WTC11 (cell line): ENCODE measurements around the gene IRF8. TPM values are rescaled to one million over a fixed set of nuclear protein-coding genes. Genes with fewer than 3 reads are reported as not detected.

Source experiments
- ATAC-seq: fragments of 200-7000 bp; cut with Tn5 transposase; 2 replicates; pipeline ENCODE4 v1.10.0; 2021; ENCODE audit warnings: mild to moderate bottlenecking, moderate library complexity
- CTCF ChIA-PET: fragments of 300-600 bp; sonication (Branson Sonifier 250); formaldehyde crosslinking; loops from one replicate; lab custom pipeline; 2021; ENCODE audit warnings: antibody characterized with exemption; lab: Charles Lee
- POLR2A ChIA-PET: fragments of 350-600 bp; sonication (Branson Sonifier 250); formaldehyde crosslinking; loops from one replicate; lab custom pipeline; 2021; ENCODE audit warnings: antibody characterized with exemption; lab: Charles Lee
- DNase-seq: peaks from one replicate; pipeline ENCODE4 v3.0.0; 2021; ENCODE audit warnings: low spot score
- H3K27ac Mint-ChIP-seq: 2 replicates; pipeline ENCODE4 v1.8.0; 2021; ENCODE audit warnings: mixed read lengths
- H3K27me3 Mint-ChIP-seq: 2 replicates; pipeline ENCODE4 v1.8.0; 2021; ENCODE audit warnings: low read depth, mild to moderate bottlenecking, moderate library complexity, mixed read lengths
- H3K36me3 Mint-ChIP-seq: 2 replicates; pipeline ENCODE4 v1.8.0; 2021; ENCODE audit warnings: mixed read lengths
- H3K4me1 Mint-ChIP-seq: 2 replicates; pipeline ENCODE4 v1.8.0; 2022; ENCODE audit warnings: mixed read lengths
- H3K4me3 Mint-ChIP-seq: 2 replicates; pipeline ENCODE4 v1.8.0; 2021; ENCODE audit warnings: mild to moderate bottlenecking, moderate library complexity, mixed read lengths
- H3K9me3 Mint-ChIP-seq: 2 replicates; pipeline ENCODE4 v1.8.0; 2021; ENCODE audit warnings: mixed read lengths
- ARID4B ChIP-seq: sonication (generic); formaldehyde crosslinking; IDR thresholded peaks from 2 replicates; pipeline ENCODE4 v1.8.0; 2023; ENCODE audit warnings: missing genetic modification reagents, mild to moderate bottlenecking, borderline replicate concordance
- ATF3 ChIP-seq: sonication (generic); formaldehyde crosslinking; conservative IDR thresholded peaks from 2 replicates; pipeline ENCODE4 v1.8.1; 2022; ENCODE audit warnings: mild to moderate bottlenecking, missing genetic modification reagents
- ERG ChIP-seq: fragments of 250-450 bp; sonication (Bioruptor Pico); IDR thresholded peaks from 2 replicates; pipeline ENCODE4 v1.8.0; 2021; ENCODE audit warnings: mild to moderate bottlenecking
- ESRRA ChIP-seq: sonication (generic); formaldehyde crosslinking; IDR thresholded peaks from 2 replicates; pipeline ENCODE4 v1.8.1; 2022; ENCODE audit warnings: mild to moderate bottlenecking, missing genetic modification reagents, borderline replicate concordance
- FOXK1 ChIP-seq: sonication (generic); formaldehyde crosslinking; IDR thresholded peaks from 2 replicates; pipeline ENCODE4 v1.8.0; 2022; ENCODE audit warnings: mild to moderate bottlenecking, moderate library complexity, missing genetic modification reagents
- FOXP1 ChIP-seq: sonication (generic); formaldehyde crosslinking; IDR thresholded peaks from 2 replicates; pipeline ENCODE4 v1.8.0; 2022; ENCODE audit warnings: missing genetic modification reagents, mild to moderate bottlenecking, moderate library complexity, borderline replicate concordance
- GABPB1 ChIP-seq: sonication (generic); formaldehyde crosslinking; IDR thresholded peaks from 2 replicates; pipeline ENCODE4 v1.8.1; 2023; ENCODE audit warnings: mild to moderate bottlenecking, missing genetic modification reagents
- HMGA2 ChIP-seq: fragments of 250-450 bp; sonication (Bioruptor Pico); IDR thresholded peaks from 2 replicates; pipeline ENCODE4 v1.4.0; 2021; ENCODE audit warnings: mild to moderate bottlenecking, moderate library complexity
- JUN ChIP-seq: sonication (generic); formaldehyde crosslinking; IDR thresholded peaks from 2 replicates; pipeline ENCODE4 v1.8.0; 2023; ENCODE audit warnings: mild to moderate bottlenecking, missing genetic modification reagents
- KAT7 ChIP-seq: sonication (generic); formaldehyde crosslinking; IDR thresholded peaks from 2 replicates; pipeline ENCODE4 v1.8.1; 2023; ENCODE audit warnings: missing genetic modification reagents, mild to moderate bottlenecking, borderline replicate concordance
- MYBL2 ChIP-seq: sonication (generic); formaldehyde crosslinking; IDR thresholded peaks from 2 replicates; pipeline ENCODE4 v1.8.1; 2023; ENCODE audit warnings: mild to moderate bottlenecking, moderate library complexity, missing genetic modification reagents
- NR1H2 ChIP-seq: sonication (generic); formaldehyde crosslinking; IDR thresholded peaks from 2 replicates; pipeline ENCODE4 v1.9.0; 2021; ENCODE audit warnings: mild to moderate bottlenecking, moderate library complexity, missing genetic modification reagents
- SMAD3 ChIP-seq: sonication (generic); formaldehyde crosslinking; IDR thresholded peaks from 2 replicates; pipeline ENCODE4 v1.8.0; 2022; ENCODE audit warnings: missing genetic modification reagents, mild to moderate bottlenecking, borderline replicate concordance
- TEAD4 ChIP-seq: sonication (generic); formaldehyde crosslinking; IDR thresholded peaks from 2 replicates; pipeline ENCODE4 v1.8.0; 2022; ENCODE audit warnings: mild to moderate bottlenecking, missing genetic modification reagents
- ZBTB21 ChIP-seq: sonication (generic); formaldehyde crosslinking; IDR thresholded peaks from 2 replicates; pipeline ENCODE4 v1.8.1; 2023; ENCODE audit warnings: mild to moderate bottlenecking, missing genetic modification reagents, borderline replicate concordance
- ZNF232 ChIP-seq: sonication (generic); formaldehyde crosslinking; IDR thresholded peaks from 2 replicates; pipeline ENCODE4 v1.8.0; 2022; ENCODE audit warnings: mild to moderate bottlenecking, missing genetic modification reagents
- ZNF512 ChIP-seq: sonication (generic); formaldehyde crosslinking; IDR thresholded peaks from 2 replicates; pipeline ENCODE4 v1.8.1; 2022; ENCODE audit warnings: missing genetic modification reagents, borderline replicate concordance
- ZNF671 ChIP-seq: fragments of 250-450 bp; sonication (Bioruptor Pico); IDR thresholded peaks from 2 replicates; pipeline ENCODE4 v1.8.0; 2021; ENCODE audit warnings: mild to moderate bottlenecking
- total RNA-seq: library from RNA; stranded (reverse); gene quantifications from 3 replicates; pipeline ENCODE4 v1.2.3, GENCODE V29; 2021

The IRF8 gene
- total RNA-seq, 1 experiment from 2014 or later, result 1.1 TPM

GRCh38 chr16:85849388-85849787 is 49.6 kb upstream of the IRF8 start (continued):
- no peak for TF ChIP-seq HMGA2 (CRISPR knock-in tag)

- Mint-ChIP-seq H3K27ac (no peak overlapping the region), H3K36me3 (no peaks in the 10 kb centered on the region), H3K4me3 (no peak overlapping the region), H3K4me1 (peaks cover 9% of the 10 kb centered on the region), H3K9me3 (peaks cover 6% of the 10 kb centered on the region), H3K27me3 (peaks cover 3% of the 10 kb centered on the region; the same call in 1 of the 2 replicates)
- ATAC-seq (no peak), DNase-seq (no peak)
- CTCF ChIA-PET, result no interaction called here
- POLR2A ChIA-PET, result no interaction called here
- TF ChIP-seq TEAD4 (CRISPR knock-in tag), result no peak
- no peak for TF ChIP-seq ZNF512 (CRISPR knock-in tag)
- TF ChIP-seq ESRRA, result no peak
- peak; percentile 82 for TF ChIP-seq GABPB1 (CRISPR knock-in tag)
- TF ChIP-seq MYBL2, result no peak
- TF ChIP-seq KAT7, result no peak
These were observed 48.5 kb upstream of the IRF8 start for GRCh38 chr16:85850344-85850880.

- H3K9me3 Mint-ChIP-seq, result peaks cover 6% of the 10 kb centered on the region
- H3K27ac Mint-ChIP-seq, result no peak overlapping the region
- H3K36me3 Mint-ChIP-seq, result no peaks in the 10 kb centered on the region
These were observed 47.8 kb upstream of the IRF8 start for GRCh38 chr16:85851034-85851785.

GRCh38 chr16:85853547-85854545 is 45.1 kb upstream of the IRF8 start:
- H3K27me3 Mint-ChIP-seq, result peaks cover 3% of the 10 kb centered on the region
- H3K4me3 Mint-ChIP-seq, result no peak overlapping the region
- no peak for ATAC-seq
- TF ChIP-seq ARID4B (CRISPR knock-in tag) (no peak), NR1H2 (CRISPR knock-in tag) (no peak), ERG (CRISPR knock-in tag) (no peak), JUN (CRISPR knock-in tag) (no peak), ZNF512 (CRISPR knock-in tag) (no peak), FOXK1 (CRISPR knock-in tag) (no peak), ZBTB21 (CRISPR knock-in tag) (no peak), ATF3 (CRISPR knock-in tag) (no peak), SMAD3 (CRISPR knock-in tag) (no peak)
- no peak for DNase-seq
- POLR2A ChIA-PET, result no interaction called here
- H3K36me3 Mint-ChIP-seq, result no peaks in the 10 kb centered on the region
- H3K27ac Mint-ChIP-seq, result no peak overlapping the region
- H3K4me1 Mint-ChIP-seq, result peaks cover 9% of the 10 kb centered on the region
- H3K9me3 Mint-ChIP-seq, result peaks cover 6% of the 10 kb centered on the region
- CTCF ChIA-PET, result interaction anchor here (0.7 to 1.1 kb wide), 2 partner anchors 35 to 96 kb away, joined by 3 to 4 read pairs; no protein-coding TSS in a partner anchor

More at GRCh38 chr16:85851034-85851785, 47.8 kb upstream of the IRF8 start:
- Mint-ChIP-seq H3K4me1 (peaks cover 9% of the 10 kb centered on the region), H3K4me3 (no peak overlapping the region), H3K27me3 (peaks cover 3% of the 10 kb centered on the region)
- TF ChIP-seq ZNF232, result no peak
- no peak for TF ChIP-seq FOXP1 (CRISPR knock-in tag)
- no peak for TF ChIP-seq ZNF671
- ATAC-seq, result no peak
- CTCF ChIA-PET, result interaction anchor here (0.9 kb wide), 1 partner anchor 32 kb away, joined by 3 read pairs; no protein-coding TSS in a partner anchor
- no peak for DNase-seq
- POLR2A ChIA-PET, result no interaction called here
